Astrocyte (in vitro differentiated cells and primary cell): ENCODE results near the gene LSP1.

ENCODE experiments used
- CTCF ChIP-seq: IDR thresholded peaks from 2 replicates; pipeline ENCODE4 v1.5.1; 2011; ENCODE audit warnings: low read depth, mild to moderate bottlenecking, inconsistent platforms, low read length, moderate library complexity; ENCODE audit not compliant: insufficient read depth
- EZH2 ChIP-seq: IDR thresholded peaks from 2 replicates; pipeline ENCODE4 v1.6.1; 2012; ENCODE audit warnings: mild to moderate bottlenecking, low read length, inconsistent platforms; ENCODE audit not compliant: insufficient read depth

- TF ChIP-seq CTCF (no peak), EZH2 (no peak)
Observed at GRCh38 chr11:1863352-1864216, 10.7 kb downstream of the LSP1 start.
